Adrenal gland (tissue), 12 donors: ENCODE measurements around the gene MAPRE3. TPM values are rescaled to one million over a fixed set of nuclear protein-coding genes. Genes with fewer than 3 reads are reported as not detected.

ENCODE experiments used
- DNase-seq, 7 donors: peaks; one replicate each; pipeline ENCODE4 v3.0.0-alpha.2; 2019 to 2020
- H3K27ac ChIP-seq, 5 donors: fragments of 200-600 bp; sonication (generic) in 4 of 5; 1 replicate in 3 of 5; 2 replicates in 2 of 5; pipeline versions ENCODE4 v1.5.1 to v1.8.0; 2016 to 2020; ENCODE audit warnings: mild to moderate bottlenecking in 1 of 5
- H3K27me3 ChIP-seq: fragments of 200-600 bp; 2 replicates; pipeline ENCODE4 v1.8.0; 2021
- H3K36me3 ChIP-seq, 2 donors: fragments of 200-600 bp; replicated peaks in 1 of 2; 1 replicate in 1 of 2; 2 replicates in 1 of 2; pipeline versions ENCODE4 v1.5.1 to v1.8.0; 2018 to 2022
- H3K4me1 ChIP-seq, 2 donors: fragments of 200-600 bp; replicated peaks in 1 of 2; 1 replicate in 1 of 2; 2 replicates in 1 of 2; pipeline versions ENCODE4 v1.5.1 to v1.8.0; 2018 to 2021
- H3K4me3 ChIP-seq, 4 donors: fragments of 200-600 bp; sonication (generic) in 3 of 4; one replicate each; pipeline ENCODE4 v1.5.1; 2016 to 2018
- H3K9me3 ChIP-seq, 3 donors: fragments of 200-600 bp; sonication (generic) in 1 of 3; replicated peaks in 1 of 3; 1 replicate in 2 of 3; 2 replicates in 1 of 3; pipeline versions ENCODE4 v1.5.1 to v1.8.0; 2016 to 2021
- POLR2A ChIP-seq, 2 donors: fragments of 450-650 bp; IDR thresholded peaks; one replicate each; pipeline ENCODE4 v1.6.1; 2017; ENCODE audit warnings: antibody characterized with exemption in 2 of 2, mild to moderate bottlenecking in 2 of 2, moderate library complexity in 1 of 2
- WGBS, 4 donors: extraction: QIAGEN DNeasy Blood & Tissue Kit in 2 of 4; methylation state at CpG; one replicate each; pipeline versions ENCODE4 v1.1.5 to v1.1.7; 2013 to 2017; 5-methylcytosine and 5-hydroxymethylcytosine counted together
- intact Hi-C, 2 donors: fragments of 100-400 bp; cut with DNase I; formaldehyde crosslinking; loops; one replicate each; pipeline versions ENCODE4 v1.14.1 to v1.15.0; 2022 to 2023
- polyA plus RNA-seq, 3 donors: library from polyadenylated mRNA; stranded (reverse); fragments of 200-250 nt in 2 of 3; fragments of 350-450 nt in 1 of 3; fragmentation: Illumina TruSeq in 1 of 3; extraction: RNeasy Lipid Tissue Mini Kit (QIAGEN cat#74804) in 1 of 3; gene quantifications; one replicate each; pipeline ENCODE4 v1.2.3, GENCODE V29; 2013 to 2014
- total RNA-seq, 9 donors: library from RNA; depleted of rRNA in 4 of 9; stranded (reverse); fragments of >200 nt in 4 of 9; fragments of 120-200 nt in 1 of 9; fragmentation: NEBNext Ultra II Directional in 1 of 9; extraction: Animal tissue kit (Norgen Biotek cat#: 25700) in 1 of 9; gene quantifications; one replicate each; pipeline versions ENCODE4 v1.1.0 to v1.2.4, GENCODE V29; 2013 to 2023
- TF ChIP-seq, protein P1 (sequence below), 6 experiments: fragments of 450-650 bp in 4 of 6; fragments of 200-600 bp in 2 of 6; sonication (generic) in 1 of 6; IDR thresholded peaks; 1 replicate in 5 of 6; 2 replicates in 1 of 6; pipeline versions ENCODE4 v1.5.1 to v1.8.0; 2016 to 2021; ENCODE audit warnings: antibody characterized with exemption in 6 of 6, mild to moderate bottlenecking in 2 of 6, moderate library complexity in 1 of 6
- donor health status: healthy with polysubstance abuse.
- donor health status: Bipolar disorder and iron deficiency.
- donor health status: DM: yes; HTN: yes; CAD: no.
- donor health status: DM: no; HTN: no; CAD: no.
- donor health status: DM: no; HTN: no; CAD: no.
- donor health status: DM: yes; HTN: yes; CAD: no.

Gene MAPRE3
- total and polyA plus RNA-seq, 12 donors: 11.0 to 73.0 (median 19.3) TPM

DNA sequence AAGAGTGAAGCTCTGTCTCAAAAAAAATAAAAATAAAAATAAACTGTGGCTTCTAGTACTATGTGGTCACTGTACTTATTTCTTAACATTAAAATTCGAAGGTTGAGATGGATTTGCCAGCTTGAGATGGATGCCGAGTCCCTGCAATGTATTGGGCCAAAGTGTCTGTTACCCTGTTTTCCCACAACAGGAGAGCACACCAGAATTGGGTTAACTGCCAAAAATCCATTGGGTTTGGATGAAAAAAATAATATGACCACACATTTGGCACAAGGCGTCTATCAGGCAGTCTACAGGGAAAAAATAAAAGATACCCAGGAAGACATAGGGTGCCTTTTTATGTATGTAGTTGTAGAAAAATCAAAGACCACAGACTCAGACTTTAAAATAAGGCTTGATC is 19.2 kb upstream of the MAPRE3 start:
- H3K4me3 ChIP-seq: no peak overlapping the region
- DNase-seq: no peak
- WGBS, 4 donors: 79 to 85% (median 81%) methylated on average over 3 of the region's 3 CpGs
- no peak for TF ChIP-seq POLR2A (IDR thresholded peaks at IDR 0.05)
- TF ChIP-seq, protein P1, sequence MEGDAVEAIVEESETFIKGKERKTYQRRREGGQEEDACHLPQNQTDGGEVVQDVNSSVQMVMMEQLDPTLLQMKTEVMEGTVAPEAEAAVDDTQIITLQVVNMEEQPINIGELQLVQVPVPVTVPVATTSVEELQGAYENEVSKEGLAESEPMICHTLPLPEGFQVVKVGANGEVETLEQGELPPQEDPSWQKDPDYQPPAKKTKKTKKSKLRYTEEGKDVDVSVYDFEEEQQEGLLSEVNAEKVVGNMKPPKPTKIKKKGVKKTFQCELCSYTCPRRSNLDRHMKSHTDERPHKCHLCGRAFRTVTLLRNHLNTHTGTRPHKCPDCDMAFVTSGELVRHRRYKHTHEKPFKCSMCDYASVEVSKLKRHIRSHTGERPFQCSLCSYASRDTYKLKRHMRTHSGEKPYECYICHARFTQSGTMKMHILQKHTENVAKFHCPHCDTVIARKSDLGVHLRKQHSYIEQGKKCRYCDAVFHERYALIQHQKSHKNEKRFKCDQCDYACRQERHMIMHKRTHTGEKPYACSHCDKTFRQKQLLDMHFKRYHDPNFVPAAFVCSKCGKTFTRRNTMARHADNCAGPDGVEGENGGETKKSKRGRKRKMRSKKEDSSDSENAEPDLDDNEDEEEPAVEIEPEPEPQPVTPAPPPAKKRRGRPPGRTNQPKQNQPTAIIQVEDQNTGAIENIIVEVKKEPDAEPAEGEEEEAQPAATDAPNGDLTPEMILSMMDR (IDR thresholded peaks at IDR 0.05): no peak
- no peaks in the 10 kb centered on the region for H3K9me3 ChIP-seq
- H3K4me1 ChIP-seq: no peaks in the 10 kb centered on the region
- H3K27ac ChIP-seq: no peak overlapping the region
- H3K36me3 ChIP-seq: no peaks in the 10 kb centered on the region
- H3K27me3 ChIP-seq: peaks cover 18% of the 10 kb centered on the region
- intact Hi-C loops: no loop called here

DNA sequence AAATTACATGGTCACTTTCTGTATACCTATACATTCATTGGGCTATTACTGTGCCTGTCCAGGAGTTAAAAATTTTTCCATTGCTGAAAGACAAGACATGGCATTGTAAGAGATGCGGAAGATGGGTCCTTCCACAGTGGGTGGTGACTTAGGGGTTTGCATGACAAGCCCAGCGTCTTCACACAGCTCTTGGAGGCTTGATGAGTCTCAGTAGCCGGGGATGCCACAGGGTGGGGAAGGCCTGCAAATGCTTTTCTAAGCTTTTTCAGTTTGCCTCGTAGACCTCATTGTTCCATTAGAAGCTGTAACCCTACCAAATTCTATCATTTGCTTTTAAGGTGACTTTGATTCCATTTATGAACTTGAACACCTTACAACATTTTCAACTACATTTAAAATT is 18.1 kb upstream of the MAPRE3 start:
- intact Hi-C loops: no loop called here
- Histone ChIP-seq H3K4me1 (no peaks in the 10 kb centered on the region), H3K27ac (no peak overlapping the region), H3K9me3 (no peaks in the 10 kb centered on the region), H3K4me3 (no peak overlapping the region), H3K36me3 (no peaks in the 10 kb centered on the region), H3K27me3 (peaks cover 18% of the 10 kb centered on the region)
- TF ChIP-seq, protein P1 (IDR thresholded peaks at IDR 0.05): no peak
- no peak for TF ChIP-seq POLR2A (IDR thresholded peaks at IDR 0.05)
- no peak for DNase-seq
- WGBS, 4 donors: 51 to 81% (median 76%) methylated on average over 4 of the region's 4 CpGs

DNA sequence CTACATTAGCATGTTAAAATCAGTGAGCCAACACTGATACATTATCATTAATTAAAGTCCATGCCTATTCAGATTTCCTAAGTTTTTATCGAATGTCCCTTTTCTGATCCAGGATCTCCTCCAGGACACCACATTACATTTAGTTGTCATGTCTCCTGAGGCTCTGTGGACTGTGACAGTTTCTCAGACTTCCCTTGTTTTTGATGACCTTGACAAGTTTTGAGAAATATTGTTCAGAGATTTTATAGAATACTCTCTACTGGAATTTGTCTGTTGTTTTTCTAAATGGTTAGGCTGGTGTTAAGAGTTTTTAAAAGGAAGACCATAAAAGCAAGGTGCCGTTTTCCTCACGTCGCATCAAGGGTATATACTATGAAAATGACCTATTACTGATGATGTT is 16.3 kb upstream of the MAPRE3 start:
- TF ChIP-seq, protein P1 (IDR thresholded peaks at IDR 0.05): no peak
- no peak for TF ChIP-seq POLR2A (IDR thresholded peaks at IDR 0.05)
- DNase-seq: no peak
- H3K36me3 ChIP-seq: no peaks in the 10 kb centered on the region
- WGBS, 4 donors: 89 to 91% (median 89%) methylated on average over 4 of the region's 4 CpGs
- H3K27ac ChIP-seq: no peak overlapping the region
- H3K4me1 ChIP-seq: no peaks in the 10 kb centered on the region
- intact Hi-C loops: no loop called here
- H3K9me3 ChIP-seq: no peaks in the 10 kb centered on the region
- H3K4me3 ChIP-seq: no peak overlapping the region
- H3K27me3 ChIP-seq: peaks cover 18% of the 10 kb centered on the region

DNA sequence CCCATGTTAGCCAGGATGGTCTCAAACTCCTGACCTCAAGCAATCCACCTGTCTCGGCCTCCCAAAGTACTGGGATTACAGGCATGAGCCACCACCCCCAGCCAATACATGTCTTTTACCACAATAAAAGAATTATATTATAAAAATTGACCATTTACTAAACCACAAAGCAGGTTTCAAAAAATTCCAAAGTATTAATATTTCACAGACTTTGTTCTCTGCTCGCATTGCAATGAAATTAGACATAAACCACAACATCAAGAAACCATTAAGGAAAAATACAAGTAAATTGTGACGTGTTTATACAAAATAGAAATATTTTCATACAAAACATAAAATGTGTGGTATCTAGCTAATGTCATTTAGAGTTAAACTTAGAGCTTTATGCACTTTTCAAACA is 13.4 kb upstream of the MAPRE3 start:
- Histone ChIP-seq H3K36me3 (no peaks in the 10 kb centered on the region), H3K4me1 (no peaks in the 10 kb centered on the region), H3K27me3 (peaks cover 24% of the 10 kb centered on the region), H3K4me3 (no peak overlapping the region), H3K27ac (no peak overlapping the region), H3K9me3 (no peaks in the 10 kb centered on the region)
- no peak for DNase-seq
- TF ChIP-seq, protein P1 (IDR thresholded peaks at IDR 0.05): no peak
- no peak for TF ChIP-seq POLR2A (IDR thresholded peaks at IDR 0.05)
- WGBS, 4 donors: 52 to 80% (median 69%) methylated on average over 3 of the region's 3 CpGs
- intact Hi-C loops: no loop called here
